ENCODE data around the gene UNK. TPM values are rescaled to one million over a fixed set of nuclear protein-coding genes. Genes with fewer than 3 reads are reported as not detected.
A peak's percentile ranks its signal among the peaks of the same experiment; 100 is the strongest.
"Not testable (repeated sequence)": the region's sequence is repeated elsewhere in the genome, so short reads cannot be mapped to it uniquely, and the experiment has no call there.

Gene UNK
- total RNA-seq, 2 experiments from 2014 or later: 26.1 TPM

- ChIA-PET POLR2A (interaction anchor here (0.8 to 5.0 kb wide), 6 partner anchors 9 to 60 kb away, joined by 3 to 30 read pairs (median 3); partner anchors contain the start of gene UNK), CTCF (interaction anchor here (0.6 to 2.5 kb wide), 6 partner anchors 10 to 199 kb away, joined by 3 to 15 read pairs (median 4); partner anchors contain the start of gene GALK1)
- no peaks in the 10 kb centered on the region for H3K27me3 Mint-ChIP-seq
- no peak overlapping the region for H3K27ac Mint-ChIP-seq
- peaks cover 28% of the 10 kb centered on the region for H3K4me1 Mint-ChIP-seq
- no peak for DNase-seq
- peaks cover 41% of the 10 kb centered on the region for H3K36me3 Mint-ChIP-seq (ENCODE audit: low read depth)
- H3K9me3 Mint-ChIP-seq: no peaks in the 10 kb centered on the region
- H3K4me3 Mint-ChIP-seq: no peak overlapping the region
These were observed 11.4 kb downstream of the UNK start for GRCh38 chr17:75795820-75796607.

GRCh38 chr17:75799402-75799801 lies 14.8 kb downstream of the UNK start:
- H3K27me3 Mint-ChIP-seq: no peaks in the 10 kb centered on the region
- POLR2A ChIA-PET: interaction anchor here (1.3 to 2.9 kb wide), 3 partner anchors 13 to 22 kb away, joined by 3 to 9 read pairs (median 3); no protein-coding TSS in a partner anchor
- H3K36me3 Mint-ChIP-seq (ENCODE audit: low read depth): peaks cover 25% of the 10 kb centered on the region
- no peaks in the 10 kb centered on the region for H3K9me3 Mint-ChIP-seq
- no peak for DNase-seq
- no peak overlapping the region for H3K4me3 Mint-ChIP-seq
- H3K27ac Mint-ChIP-seq: no peak overlapping the region
- CTCF ChIA-PET: interaction anchor here (1.0 to 1.6 kb wide), 2 partner anchors 28 to 46 kb away, joined by 3 to 5 read pairs; no protein-coding TSS in a partner anchor
- peaks cover 17% of the 10 kb centered on the region for H3K4me1 Mint-ChIP-seq

- ChIA-PET CTCF (interaction anchor here (0.6 to 1.4 kb wide), 6 partner anchors 21 to 574 kb away, joined by 3 to 5 read pairs (median 3); partner anchors contain the start of gene UNC13D), POLR2A (interaction anchor here (1.3 to 2.7 kb wide), 4 partner anchors 8 to 25 kb away, joined by 3 to 26 read pairs (median 4); partner anchors contain the start of gene UNK)
- Mint-ChIP-seq H3K27me3 (no peaks in the 10 kb centered on the region), H3K4me3 (no peak overlapping the region), H3K4me1 (peaks cover 12% of the 10 kb centered on the region), H3K9me3 (no peaks in the 10 kb centered on the region), H3K36me3 (ENCODE audit: low read depth) (peaks cover 11% of the 10 kb centered on the region), H3K27ac (peak overlapping the region; percentile 24)
- no peak for DNase-seq
These were observed 19.3 kb downstream of the UNK start for GRCh38 chr17:75803883-75804282.

- ChIA-PET CTCF (interaction anchor here (1.3 kb wide), 1 partner anchor 11 kb away, joined by 3 read pairs; no protein-coding TSS in a partner anchor), POLR2A (interaction anchor here (0.9 kb wide), 1 partner anchor 20 kb away, joined by 4 read pairs; no protein-coding TSS in a partner anchor)
- H3K4me3 Mint-ChIP-seq: no peak overlapping the region
- H3K36me3 Mint-ChIP-seq (ENCODE audit: low read depth): peaks cover 3% of the 10 kb centered on the region
- peaks cover 12% of the 10 kb centered on the region for H3K4me1 Mint-ChIP-seq
- H3K9me3 Mint-ChIP-seq: no peaks in the 10 kb centered on the region
- H3K27ac Mint-ChIP-seq: no peak overlapping the region
- H3K27me3 Mint-ChIP-seq: no peaks in the 10 kb centered on the region
- DNase-seq: no peak
These were observed 22.4 kb downstream of the UNK start for GRCh38 chr17:75806822-75807500.

GRCh38 chr17:75807861-75808260 lies 23.3 kb downstream of the UNK start:
- ChIA-PET CTCF (interaction anchor here (1.8 kb wide), 1 partner anchor 54 kb away, joined by 4 read pairs; no protein-coding TSS in a partner anchor), POLR2A (interaction anchor here (0.8 to 1.3 kb wide), 2 partner anchors 15 to 19 kb away, joined by 3 read pairs; no protein-coding TSS in a partner anchor)
- Mint-ChIP-seq H3K36me3 (ENCODE audit: low read depth) (peaks cover 3% of the 10 kb centered on the region), H3K4me3 (no peak overlapping the region), H3K27me3 (no peaks in the 10 kb centered on the region), H3K9me3 (no peaks in the 10 kb centered on the region), H3K4me1 (peaks cover 12% of the 10 kb centered on the region), H3K27ac (no peak overlapping the region)
- no peak for DNase-seq

GRCh38 chr17:75808549-75808904 lies 23.9 kb downstream of the UNK start:
- DNase-seq: no peak
- Mint-ChIP-seq H3K27me3 (no peaks in the 10 kb centered on the region), H3K4me3 (no peak overlapping the region), H3K4me1 (peaks cover 8% of the 10 kb centered on the region), H3K9me3 (no peaks in the 10 kb centered on the region), H3K27ac (no peak overlapping the region), H3K36me3 (ENCODE audit: low read depth) (peaks cover 2% of the 10 kb centered on the region)
- ChIA-PET POLR2A (interaction anchor here (1.0 to 1.3 kb wide), 3 partner anchors 14 to 142 kb away, joined by 3 read pairs; partner anchors contain the start of genes RECQL5 and SAP30BP), CTCF (interaction anchor here (0.7 to 1.8 kb wide), 2 partner anchors 21 to 55 kb away, joined by 3 to 4 read pairs; no protein-coding TSS in a partner anchor)

- no peak for DNase-seq
- Mint-ChIP-seq H3K4me1 (peaks cover 2% of the 10 kb centered on the region), H3K27me3 (no peaks in the 10 kb centered on the region), H3K36me3 (ENCODE audit: low read depth) (peaks cover 2% of the 10 kb centered on the region), H3K4me3 (no peak overlapping the region), H3K27ac (no peak overlapping the region), H3K9me3 (no peaks in the 10 kb centered on the region)
- POLR2A ChIA-PET: interaction anchor here (1.0 to 1.3 kb wide), 3 partner anchors 14 to 142 kb away, joined by 3 read pairs; partner anchors contain the start of genes RECQL5 and SAP30BP
- CTCF ChIA-PET: interaction anchor here (0.6 to 1.8 kb wide), 3 partner anchors 20 to 98 kb away, joined by 3 to 4 read pairs (median 3); no protein-coding TSS in a partner anchor
These were observed 24.5 kb downstream of the UNK start for GRCh38 chr17:75808905-75809621.

GRCh38 chr17:75809631-75810111 lies 25.1 kb downstream of the UNK start:
- H3K36me3 Mint-ChIP-seq (ENCODE audit: low read depth): peaks cover 4% of the 10 kb centered on the region
- POLR2A ChIA-PET: interaction anchor here (1.0 to 1.3 kb wide), 2 partner anchors 32 to 143 kb away, joined by 3 read pairs; partner anchors contain the start of genes RECQL5 and SAP30BP
- no peak for DNase-seq
- H3K27ac Mint-ChIP-seq: no peak overlapping the region
- H3K4me3 Mint-ChIP-seq: no peak overlapping the region
- H3K4me1 Mint-ChIP-seq: peaks cover 1% of the 10 kb centered on the region
- CTCF ChIA-PET: interaction anchor here (0.6 kb wide), 1 partner anchor 99 kb away, joined by 3 read pairs; no protein-coding TSS in a partner anchor
- no peaks in the 10 kb centered on the region for H3K27me3 Mint-ChIP-seq
- no peaks in the 10 kb centered on the region for H3K9me3 Mint-ChIP-seq

GRCh38 chr17:75810216-75810615 lies 25.6 kb downstream of the UNK start:
- DNase-seq: no peak
- H3K27ac Mint-ChIP-seq: no peak overlapping the region
- no peaks in the 10 kb centered on the region for H3K9me3 Mint-ChIP-seq
- no peaks in the 10 kb centered on the region for H3K27me3 Mint-ChIP-seq
- H3K4me1 Mint-ChIP-seq: peaks cover 1% of the 10 kb centered on the region
- CTCF ChIA-PET: no interaction called here
- H3K36me3 Mint-ChIP-seq (ENCODE audit: low read depth): peaks cover 4% of the 10 kb centered on the region
- POLR2A ChIA-PET: no interaction called here
- no peak overlapping the region for H3K4me3 Mint-ChIP-seq

- H3K4me1 Mint-ChIP-seq; CTCF ChIA-PET; H3K27me3 Mint-ChIP-seq; H3K27ac Mint-ChIP-seq; H3K36me3 Mint-ChIP-seq (ENCODE audit: low read depth); H3K4me3 Mint-ChIP-seq; DNase-seq; POLR2A ChIA-PET; H3K9me3 Mint-ChIP-seq: not testable (repeated sequence)
These were observed 26.1 kb downstream of the UNK start for GRCh38 chr17:75810756-75811155.

GRCh38 chr17:75811174-75811573 lies 26.6 kb downstream of the UNK start:
- H3K27ac Mint-ChIP-seq: no peak overlapping the region
- no peaks in the 10 kb centered on the region for H3K27me3 Mint-ChIP-seq
- ChIA-PET POLR2A (no interaction called here), CTCF (no interaction called here)
- peaks cover 4% of the 10 kb centered on the region for H3K36me3 Mint-ChIP-seq (ENCODE audit: low read depth)
- H3K4me1 Mint-ChIP-seq: peaks cover 1% of the 10 kb centered on the region
- no peak for DNase-seq
- H3K4me3 Mint-ChIP-seq: no peak overlapping the region
- H3K9me3 Mint-ChIP-seq: no peaks in the 10 kb centered on the region

All from activated CD4-positive, alpha-beta memory T cell treated with anti-CD3 and anti-CD28 coated beads, Interleukin-2, amount 10 ng/mL, durations not matched to agents 7 days and 5 days (primary cell).